Measurements from ENCODE around the gene PREX1. TPM values are rescaled to one million over a fixed set of nuclear protein-coding genes. Genes with fewer than 3 reads are reported as not detected.
A peak's percentile ranks its signal among the peaks of the same experiment; 100 is the strongest.

Gene PREX1
- total and polyA plus RNA-seq, 2 donors from 2014 or later, result 8.5 to 38.2 TPM

- peak overlapping the region in 1 of 2 donors; percentile 8 for H3K27ac ChIP-seq (ENCODE audit: low read depth in 2 of 2, low read length in 2 of 2)
- no peak for FAIRE-seq
Measured at GRCh38 chr20:48721324-48722001, 106.3 kb downstream of the PREX1 start.

GRCh38 chr20:48720256-48720985 lies 107.4 kb downstream of the PREX1 start:
- no peak for TF ChIP-seq CTCF (IDR thresholded peaks at IDR 0.05; ENCODE audit: borderline replicate concordance, extremely low read depth, insufficient read depth)
- intact Hi-C loops (cut with DNase I), result no loop called here
- FAIRE-seq (no peak), DNase-seq (no peak)
- peaks cover 0 to 20% (median 4%) of the 10 kb centered on the region in 3 donors for H3K4me1 ChIP-seq (ENCODE audit: control insufficient read depth in 2 of 3, insufficient read depth in 2 of 3, low read depth in 1 of 3, low read length in 3 of 3)
- H3K27me3 ChIP-seq (ENCODE audit: control insufficient read depth, insufficient read depth, low read length), result no peaks in the 10 kb centered on the region
- no peak overlapping the region for H3K27ac ChIP-seq (ENCODE audit: low read depth in 2 of 2, low read length in 2 of 2)
- H3K9me3 ChIP-seq (ENCODE audit: control insufficient read depth in 2 of 3, insufficient read depth in 1 of 3, low read length in 3 of 3), result no peaks in the 10 kb centered on the region
- no peak overlapping the region for H3K9ac ChIP-seq (ENCODE audit: low read length in 3 of 3)
- H3K36me3 ChIP-seq (ENCODE audit: control insufficient read depth in 2 of 3, insufficient read depth in 3 of 3, low read length in 3 of 3), result no peaks in the 10 kb centered on the region
- no peak overlapping the region for H3K4me3 ChIP-seq (ENCODE audit: low read length in 3 of 3)

More at GRCh38 chr20:48721324-48722001, 106.3 kb downstream of the PREX1 start:
- no peak for TF ChIP-seq CTCF (IDR thresholded peaks at IDR 0.05; ENCODE audit: borderline replicate concordance, extremely low read depth, insufficient read depth)
- no peaks in the 10 kb centered on the region for H3K9me3 ChIP-seq (ENCODE audit: control insufficient read depth in 2 of 3, insufficient read depth in 1 of 3, low read length in 3 of 3)
- no peaks in the 10 kb centered on the region for H3K27me3 ChIP-seq (ENCODE audit: control insufficient read depth, insufficient read depth, low read length)
- H3K9ac ChIP-seq (ENCODE audit: low read length in 3 of 3), result no peak overlapping the region
- H3K4me3 ChIP-seq (ENCODE audit: low read length in 3 of 3), result no peak overlapping the region
- no peak for DNase-seq
- H3K36me3 ChIP-seq (ENCODE audit: control insufficient read depth in 2 of 3, insufficient read depth in 3 of 3, low read length in 3 of 3), result no peaks in the 10 kb centered on the region
- intact Hi-C loops (cut with DNase I), result no loop called here
- peaks cover 0 to 18% (median 4%) of the 10 kb centered on the region in 3 donors for H3K4me1 ChIP-seq (ENCODE audit: control insufficient read depth in 2 of 3, insufficient read depth in 2 of 3, low read depth in 1 of 3, low read length in 3 of 3)

GRCh38 chr20:48719598-48720255 lies 108.1 kb downstream of the PREX1 start:
- FAIRE-seq (no peak), DNase-seq (no peak)
- intact Hi-C loops (cut with DNase I), result no loop called here

More at GRCh38 chr20:48719598-48720255, 108.1 kb downstream of the PREX1 start:
- Histone ChIP-seq H3K9me3 (ENCODE audit: control insufficient read depth in 2 of 3, insufficient read depth in 1 of 3, low read length in 3 of 3) (no peaks in the 10 kb centered on the region), H3K4me1 (ENCODE audit: control insufficient read depth in 2 of 3, insufficient read depth in 2 of 3, low read depth in 1 of 3, low read length in 3 of 3) (peaks cover 0 to 20% (median 4%) of the 10 kb centered on the region in 3 donors), H3K4me3 (ENCODE audit: low read length in 3 of 3) (no peak overlapping the region), H3K9ac (ENCODE audit: low read length in 3 of 3) (no peak overlapping the region), H3K27ac (ENCODE audit: low read depth in 2 of 2, low read length in 2 of 2) (no peak overlapping the region), H3K36me3 (ENCODE audit: control insufficient read depth in 2 of 3, insufficient read depth in 3 of 3, low read length in 3 of 3) (no peaks in the 10 kb centered on the region), H3K27me3 (ENCODE audit: control insufficient read depth, insufficient read depth, low read length) (no peaks in the 10 kb centered on the region)
- no peak for TF ChIP-seq CTCF (IDR thresholded peaks at IDR 0.05; ENCODE audit: borderline replicate concordance, extremely low read depth, insufficient read depth)

Data from kidney (tissue), 14 donors.